Left lung (tissue), 10 donors: ENCODE results near the gene PRKCA. TPM values are rescaled to one million over a fixed set of nuclear protein-coding genes. Genes with fewer than 3 reads are reported as not detected.

Source experiments
- ATAC-seq: fragments of 200-7000 bp; cut with Tn5 transposase; one replicate; pipeline ENCODE4 v1.9.1; 2020; ENCODE audit warnings: moderate library complexity
- DNase-seq, 4 donors: peaks; one replicate each; pipeline ENCODE4 v3.0.0-alpha.2; 2013 to 2020
- H3K27ac ChIP-seq, 2 donors: fragments of 200-600 bp; sonication (generic) in 1 of 2; one replicate each; pipeline versions ENCODE4 v1.5.0 to v1.8.0; 2020 to 2021
- H3K27me3 ChIP-seq, 2 donors: fragments of 200-600 bp; sonication (generic) in 1 of 2; one replicate each; pipeline versions ENCODE4 v1.5.0 to v1.8.0; 2020 to 2021
- H3K36me3 ChIP-seq, 2 donors: fragments of 200-600 bp; sonication (generic) in 1 of 2; one replicate each; pipeline versions ENCODE4 v1.5.0 to v1.8.0; 2020 to 2021
- H3K4me1 ChIP-seq, 2 donors: fragments of 200-600 bp; one replicate each; pipeline ENCODE4 v1.8.0; 2021
- H3K4me3 ChIP-seq, 2 donors: fragments of 200-600 bp; sonication (generic) in 1 of 2; one replicate each; pipeline versions ENCODE4 v1.5.0 to v1.8.0; 2020 to 2021; ENCODE audit warnings: mild to moderate bottlenecking in 1 of 2
- H3K9me3 ChIP-seq, 2 donors: fragments of 200-600 bp; sonication (generic) in 1 of 2; one replicate each; pipeline versions ENCODE4 v1.5.0 to v1.8.0; 2020 to 2021
- intact Hi-C, 2 donors: fragments of 100-400 bp; cut with DNase I; formaldehyde crosslinking; loops; one replicate each; pipeline versions ENCODE4 v1.11.2 to v1.14.2; 2022
- polyA plus RNA-seq, 6 donors: library from polyadenylated mRNA; unstranded; fragments of 120-200 nt; gene quantifications; one replicate each; pipeline ENCODE4 v1.2.1, GENCODE V29; 2013; ENCODE audit not compliant: insufficient read length in 6 of 6
- total RNA-seq, 2 donors: library from RNA; stranded (reverse); fragmentation: NEBNext Ultra II Directional; extraction: Animal tissue kit (Norgen Biotek cat#: 25700); gene quantifications; one replicate each; pipeline ENCODE4 v1.2.1, GENCODE V29; 2021
- TF ChIP-seq, protein P1 (sequence below), 2 donors: fragments of 200-600 bp; sonication (generic) in 1 of 2; IDR thresholded peaks; one replicate each; pipeline versions ENCODE4 v1.5.0 to v1.8.0; 2021; ENCODE audit warnings: antibody characterized with exemption in 2 of 2
- donor health status: DM: no; HTN: yes; CAD: no.
- donor health status: DM: no; HTN: no; CAD: no.

Gene PRKCA
- total and polyA plus RNA-seq, 8 donors, result 16.4 to 30.4 (median 17.5) TPM

DNA sequence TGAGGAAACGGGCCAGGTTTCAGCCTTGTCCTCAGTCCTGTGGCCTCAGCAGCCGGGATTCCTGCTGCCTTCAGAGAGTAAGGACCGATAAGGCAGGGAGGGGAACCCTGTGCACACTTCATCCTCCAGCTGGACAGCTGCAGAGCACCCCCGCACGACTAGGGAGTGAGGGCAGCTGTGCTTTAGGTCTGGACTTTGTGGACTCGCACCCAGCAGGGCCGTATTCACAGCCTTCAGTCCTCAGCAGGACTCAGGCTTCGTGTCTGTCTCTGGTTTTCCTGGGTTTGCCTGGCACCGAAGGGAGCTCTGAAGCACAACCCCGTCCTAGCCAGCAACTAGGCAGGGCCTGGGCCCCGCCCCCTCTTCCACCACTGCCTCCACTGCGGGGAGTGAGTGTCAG is 486.7 kb downstream of the PRKCA start:
- Histone ChIP-seq H3K4me3 (no peak overlapping the region), H3K36me3 (peaks cover 0 to 15% of the 10 kb centered on the region in 2 donors), H3K4me1 (peaks cover 0 to 11% of the 10 kb centered on the region in 2 donors), H3K9me3 (no peaks in the 10 kb centered on the region), H3K27ac (no peak overlapping the region), H3K27me3 (no peaks in the 10 kb centered on the region)
- DNase-seq, result peak in 1 of 4 donors; percentile 49
- ATAC-seq, result no peak
- intact Hi-C loops, result no loop called here
- TF ChIP-seq, protein P1, sequence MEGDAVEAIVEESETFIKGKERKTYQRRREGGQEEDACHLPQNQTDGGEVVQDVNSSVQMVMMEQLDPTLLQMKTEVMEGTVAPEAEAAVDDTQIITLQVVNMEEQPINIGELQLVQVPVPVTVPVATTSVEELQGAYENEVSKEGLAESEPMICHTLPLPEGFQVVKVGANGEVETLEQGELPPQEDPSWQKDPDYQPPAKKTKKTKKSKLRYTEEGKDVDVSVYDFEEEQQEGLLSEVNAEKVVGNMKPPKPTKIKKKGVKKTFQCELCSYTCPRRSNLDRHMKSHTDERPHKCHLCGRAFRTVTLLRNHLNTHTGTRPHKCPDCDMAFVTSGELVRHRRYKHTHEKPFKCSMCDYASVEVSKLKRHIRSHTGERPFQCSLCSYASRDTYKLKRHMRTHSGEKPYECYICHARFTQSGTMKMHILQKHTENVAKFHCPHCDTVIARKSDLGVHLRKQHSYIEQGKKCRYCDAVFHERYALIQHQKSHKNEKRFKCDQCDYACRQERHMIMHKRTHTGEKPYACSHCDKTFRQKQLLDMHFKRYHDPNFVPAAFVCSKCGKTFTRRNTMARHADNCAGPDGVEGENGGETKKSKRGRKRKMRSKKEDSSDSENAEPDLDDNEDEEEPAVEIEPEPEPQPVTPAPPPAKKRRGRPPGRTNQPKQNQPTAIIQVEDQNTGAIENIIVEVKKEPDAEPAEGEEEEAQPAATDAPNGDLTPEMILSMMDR (IDR thresholded peaks at IDR 0.05), result no peak

DNA sequence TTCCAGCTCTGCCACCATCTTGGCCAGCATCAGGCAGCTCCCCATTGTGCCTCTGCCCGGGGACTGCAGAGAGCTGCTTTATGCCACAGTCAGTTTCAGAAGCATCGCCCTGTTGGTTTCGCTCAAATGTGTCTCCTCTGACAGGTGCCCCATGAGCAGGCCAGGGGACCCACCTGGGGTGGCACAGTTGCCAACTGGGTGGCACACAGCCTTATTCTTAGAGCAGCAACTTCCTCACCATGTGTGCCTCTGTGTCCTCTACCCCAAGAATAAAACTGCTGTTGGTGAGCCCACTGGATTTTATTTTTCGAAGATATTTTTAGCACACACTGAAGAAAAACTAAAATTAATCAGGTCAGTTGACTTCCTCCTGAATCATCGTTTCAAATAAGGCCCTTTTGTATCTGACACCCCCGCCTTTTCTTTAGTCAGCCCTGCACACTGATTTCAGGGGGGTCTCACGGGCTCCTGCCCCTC is 487.6 kb downstream of the PRKCA start:
- H3K9me3 ChIP-seq, result no peaks in the 10 kb centered on the region
- H3K27me3 ChIP-seq, result no peaks in the 10 kb centered on the region
- no peak overlapping the region for H3K4me3 ChIP-seq
- intact Hi-C loops, result no loop called here
- peaks cover 0 to 15% of the 10 kb centered on the region in 2 donors for H3K36me3 ChIP-seq
- DNase-seq (peak in 1 of 4 donors; percentile 43), ATAC-seq (no peak)
- H3K4me1 ChIP-seq, result peaks cover 0 to 11% of the 10 kb centered on the region in 2 donors
- no peak overlapping the region for H3K27ac ChIP-seq
- TF ChIP-seq, protein P1 (IDR thresholded peaks at IDR 0.05), result no peak

DNA sequence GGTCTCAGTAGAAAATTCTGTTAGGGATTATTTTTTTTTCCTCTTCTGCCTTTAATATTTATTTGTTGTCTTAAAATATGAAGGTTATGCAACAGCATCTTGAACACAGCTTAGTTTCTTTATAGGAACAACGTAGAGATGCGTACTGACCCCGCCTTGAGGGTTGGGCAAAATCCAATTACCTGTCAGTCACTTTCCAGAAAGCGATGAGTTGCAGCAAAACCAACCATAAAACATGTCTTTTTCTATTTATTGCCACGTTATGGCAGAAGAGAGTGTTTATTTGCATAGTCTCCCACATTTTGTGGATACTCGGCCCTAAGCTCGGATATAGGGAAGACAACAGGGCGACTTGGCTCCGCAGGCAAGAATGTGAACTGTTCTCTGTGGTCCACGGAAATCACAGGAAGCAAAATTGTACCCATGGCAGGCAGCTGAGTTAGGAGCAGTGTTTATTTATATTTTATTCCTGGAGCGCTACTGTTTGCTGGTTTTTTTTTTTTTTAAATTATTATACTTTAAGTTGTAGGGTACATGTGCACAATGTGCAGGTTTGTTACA is 488.2 kb downstream of the PRKCA start:
- Histone ChIP-seq H3K4me3 (no peak overlapping the region), H3K27ac (no peak overlapping the region), H3K36me3 (peaks cover 0 to 15% of the 10 kb centered on the region in 2 donors), H3K9me3 (no peaks in the 10 kb centered on the region), H3K4me1 (peaks cover 0 to 11% of the 10 kb centered on the region in 2 donors), H3K27me3 (no peaks in the 10 kb centered on the region)
- TF ChIP-seq, protein P1 (IDR thresholded peaks at IDR 0.05), result no peak
- intact Hi-C loops, result no loop called here
- no peak for ATAC-seq
- no peak for DNase-seq

DNA sequence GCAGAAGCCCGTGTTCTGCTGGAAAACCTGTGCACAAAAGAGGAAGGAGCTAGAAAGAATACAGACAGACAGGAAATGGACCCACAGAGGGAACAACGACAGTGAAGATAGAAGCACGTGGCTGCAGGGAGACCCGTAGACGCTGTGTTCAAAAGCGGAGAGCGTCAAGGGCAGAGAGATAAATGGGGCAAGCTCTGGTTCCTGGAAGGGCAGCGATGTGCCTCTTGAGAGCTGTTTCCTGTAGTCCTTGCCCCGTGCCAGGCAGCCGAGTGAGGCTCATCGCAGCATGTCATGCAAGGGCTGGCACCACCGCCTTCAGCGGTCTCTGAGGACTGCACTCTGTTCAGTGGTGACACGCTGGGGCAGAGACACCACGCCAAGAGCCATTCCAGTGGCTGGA is 488.9 kb downstream of the PRKCA start:
- no peaks in the 10 kb centered on the region for H3K9me3 ChIP-seq
- TF ChIP-seq, protein P1 (IDR thresholded peaks at IDR 0.05), result no peak
- no peak overlapping the region for H3K4me3 ChIP-seq
- peaks cover 0 to 15% of the 10 kb centered on the region in 2 donors for H3K36me3 ChIP-seq
- peak in 1 of 4 donors; percentile 78 for DNase-seq
- intact Hi-C loops, result no loop called here
- no peaks in the 10 kb centered on the region for H3K27me3 ChIP-seq
- peak; percentile 63 for ATAC-seq
- no peak overlapping the region for H3K27ac ChIP-seq
- H3K4me1 ChIP-seq, result peaks cover 0 to 11% of the 10 kb centered on the region in 2 donors

DNA sequence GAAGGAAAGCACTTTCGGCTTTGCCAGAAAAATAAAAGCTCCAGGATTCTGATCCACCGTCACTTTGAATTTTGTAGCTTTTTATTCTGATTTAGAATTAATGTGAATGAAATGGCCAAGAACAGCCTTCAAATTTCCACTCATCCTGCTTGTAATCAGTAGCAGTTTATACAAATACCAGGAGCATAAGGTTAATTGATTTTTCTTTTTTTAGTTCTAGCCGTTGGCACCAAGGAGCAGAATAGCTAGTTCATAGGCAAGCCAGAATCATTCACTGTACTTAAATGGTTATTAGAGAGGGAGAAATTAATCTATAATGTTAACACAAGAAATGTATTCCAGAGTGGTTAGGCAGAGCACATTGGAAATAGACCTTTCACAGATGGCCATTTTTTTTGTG is 491.4 kb downstream of the PRKCA start:
- intact Hi-C loops, result no loop called here
- H3K4me1 ChIP-seq, result peaks cover 0 to 11% of the 10 kb centered on the region in 2 donors
- no peak overlapping the region for H3K4me3 ChIP-seq
- no peaks in the 10 kb centered on the region for H3K27me3 ChIP-seq
- DNase-seq (peak in 1 of 4 donors; percentile 17), ATAC-seq (no peak)
- TF ChIP-seq, protein P1 (IDR thresholded peaks at IDR 0.05), result no peak
- peaks cover 0 to 12% of the 10 kb centered on the region in 2 donors for H3K36me3 ChIP-seq
- no peaks in the 10 kb centered on the region for H3K9me3 ChIP-seq
- H3K27ac ChIP-seq, result no peak overlapping the region
